Muscle of leg (tissue), 11 donors: ENCODE measurements around the gene SPATA13. TPM values are rescaled to one million over a fixed set of nuclear protein-coding genes. Genes with fewer than 3 reads are reported as not detected.

Experiments
- DNase-seq: peaks from one replicate; pipeline ENCODE4 v3.0.0; 2013
- H3K27ac ChIP-seq: one replicate; pipeline ENCODE4 v1.5.1; 2013; ENCODE audit warnings: mild to moderate bottlenecking, low read length, control low read depth
- H3K27me3 ChIP-seq: one replicate; pipeline ENCODE4 v1.6.1; 2013; ENCODE audit warnings: low read length; ENCODE audit not compliant: control insufficient read depth, insufficient read depth
- H3K36me3 ChIP-seq: one replicate; pipeline ENCODE4 v1.6.1; 2013; ENCODE audit warnings: low read length; ENCODE audit not compliant: control insufficient read depth, insufficient read depth
- H3K4me1 ChIP-seq: one replicate; pipeline ENCODE4 v1.6.1; 2013; ENCODE audit warnings: low read length; ENCODE audit not compliant: control insufficient read depth, insufficient read depth
- H3K4me3 ChIP-seq: one replicate; pipeline ENCODE4 v1.5.1; 2013; ENCODE audit warnings: low read length, control low read depth
- H3K9me3 ChIP-seq: replicated peaks from 2 replicates; pipeline ENCODE4 v1.6.1; 2013; ENCODE audit warnings: low read depth, low read length; ENCODE audit not compliant: control insufficient read depth
- WGBS: methylation state at CpG from one replicate; pipeline ENCODE4 v1.1.5; 2013; ENCODE audit warnings: missing lambda C conversion rate; ENCODE audit not compliant: insufficient coverage; 5-methylcytosine and 5-hydroxymethylcytosine counted together
- polyA plus RNA-seq, 8 donors: library from polyadenylated mRNA; unstranded; fragments of 120-200 nt; gene quantifications; one replicate each; pipeline versions ENCODE4 v1.2.1 to v1.2.3, GENCODE V29; 2013; ENCODE audit warnings: inconsistent platforms in 1 of 8, low replicate concordance in 1 of 8; ENCODE audit not compliant: insufficient read length in 8 of 8, insufficient read depth in 1 of 8
- total RNA-seq: library from RNA; stranded (reverse); fragments of 120-200 nt; gene quantifications from one replicate; pipeline ENCODE4 v1.2.4, GENCODE V29; 2013

Gene SPATA13
- total and polyA plus RNA-seq, 9 donors: 2.7 to 4.5 (median 3.3) TPM

DNA sequence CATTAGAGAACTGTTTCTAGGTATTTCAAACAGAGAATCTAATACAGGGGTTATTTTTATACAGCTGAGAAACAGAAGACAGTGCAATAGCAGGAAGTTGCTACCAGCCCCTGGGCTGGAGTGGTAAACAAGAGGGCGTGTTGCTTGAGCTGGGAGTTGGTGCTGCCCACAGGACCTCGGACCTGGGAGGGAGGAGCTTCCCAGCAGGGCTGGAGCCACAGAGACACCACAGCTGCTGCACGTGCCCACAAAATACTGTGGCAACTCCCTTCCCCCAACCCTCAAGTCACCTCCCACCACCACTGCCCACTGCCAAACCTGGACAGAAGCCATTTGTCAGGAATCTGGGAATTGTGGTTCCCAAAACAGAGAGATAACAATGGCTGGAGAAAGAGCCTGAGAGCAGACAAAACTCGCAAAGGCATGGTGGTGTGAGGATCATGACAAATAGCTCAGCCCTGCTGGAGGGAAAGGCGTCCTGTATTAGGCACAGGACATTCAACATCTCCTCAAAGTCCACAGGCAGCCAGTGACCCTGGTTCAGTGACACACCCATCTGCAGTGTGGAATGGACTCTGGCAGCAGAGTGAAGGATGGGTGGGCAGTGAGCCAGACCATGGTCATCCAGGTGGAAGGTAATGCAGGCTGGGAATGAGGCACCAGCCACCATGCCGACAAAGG, 57.2 kb downstream of the SPATA13 start:
- no peaks in the 10 kb centered on the region for H3K36me3 ChIP-seq
- H3K4me1 ChIP-seq: peaks cover 21% of the 10 kb centered on the region
- DNase-seq: no peak
- H3K27ac ChIP-seq: no peak overlapping the region
- H3K4me3 ChIP-seq: no peak overlapping the region
- H3K9me3 ChIP-seq: no peaks in the 10 kb centered on the region
- 93% methylated on average over 3 of the region's 6 CpGs for WGBS
- no peaks in the 10 kb centered on the region for H3K27me3 ChIP-seq

DNA sequence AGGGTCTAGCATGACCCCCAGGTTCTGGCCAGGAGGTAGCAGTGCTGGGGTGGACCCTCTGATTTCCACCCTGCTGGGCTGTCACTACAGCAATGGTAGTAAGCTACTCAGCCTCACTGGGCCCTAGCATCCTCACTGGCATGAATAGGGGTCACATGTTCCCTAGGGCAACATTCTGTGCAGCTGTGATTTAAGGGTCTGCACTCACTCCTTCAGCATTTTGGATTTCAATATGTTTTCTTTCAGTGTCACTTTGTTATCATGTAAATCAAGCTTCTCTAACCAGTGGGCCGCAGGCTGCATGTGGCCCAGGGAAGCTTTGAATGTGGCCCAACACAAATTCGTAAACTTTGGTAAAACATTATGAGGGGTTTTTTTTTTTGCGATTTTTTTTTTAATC, 57.8 kb downstream of the SPATA13 start:
- no peak overlapping the region for H3K27ac ChIP-seq
- H3K27me3 ChIP-seq: no peaks in the 10 kb centered on the region
- peaks cover 21% of the 10 kb centered on the region for H3K4me1 ChIP-seq
- no peak overlapping the region for H3K4me3 ChIP-seq
- DNase-seq: no peak
- no peaks in the 10 kb centered on the region for H3K9me3 ChIP-seq
- no peaks in the 10 kb centered on the region for H3K36me3 ChIP-seq
- WGBS: no CpG with 5 or more reads among the region's 3 CpGs

DNA sequence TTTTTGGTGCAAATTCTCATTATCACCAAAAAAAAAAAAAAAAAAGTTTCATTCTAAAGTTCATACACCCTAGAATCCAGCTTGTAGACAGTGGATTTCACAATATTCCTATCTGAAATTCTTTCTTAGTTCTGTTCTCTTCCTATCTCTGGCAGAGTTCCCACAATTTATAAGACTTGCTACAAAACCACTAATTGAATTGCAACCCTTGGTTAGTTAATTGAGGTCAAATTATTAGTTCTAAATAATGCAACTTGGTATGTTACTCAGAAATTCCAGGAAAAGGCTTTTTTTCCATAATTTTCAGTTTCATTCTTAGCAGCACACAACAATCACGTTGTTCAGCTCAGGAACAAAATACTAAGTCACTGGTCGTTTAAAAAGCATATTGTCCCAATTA, 58.5 kb downstream of the SPATA13 start:
- H3K27ac ChIP-seq: no peak overlapping the region
- no peak for DNase-seq
- WGBS: no CpG with 5 or more reads among the region's 2 CpGs
- peaks cover 23% of the 10 kb centered on the region for H3K4me1 ChIP-seq
- no peaks in the 10 kb centered on the region for H3K9me3 ChIP-seq
- no peak overlapping the region for H3K4me3 ChIP-seq
- no peaks in the 10 kb centered on the region for H3K27me3 ChIP-seq
- H3K36me3 ChIP-seq: no peaks in the 10 kb centered on the region

DNA sequence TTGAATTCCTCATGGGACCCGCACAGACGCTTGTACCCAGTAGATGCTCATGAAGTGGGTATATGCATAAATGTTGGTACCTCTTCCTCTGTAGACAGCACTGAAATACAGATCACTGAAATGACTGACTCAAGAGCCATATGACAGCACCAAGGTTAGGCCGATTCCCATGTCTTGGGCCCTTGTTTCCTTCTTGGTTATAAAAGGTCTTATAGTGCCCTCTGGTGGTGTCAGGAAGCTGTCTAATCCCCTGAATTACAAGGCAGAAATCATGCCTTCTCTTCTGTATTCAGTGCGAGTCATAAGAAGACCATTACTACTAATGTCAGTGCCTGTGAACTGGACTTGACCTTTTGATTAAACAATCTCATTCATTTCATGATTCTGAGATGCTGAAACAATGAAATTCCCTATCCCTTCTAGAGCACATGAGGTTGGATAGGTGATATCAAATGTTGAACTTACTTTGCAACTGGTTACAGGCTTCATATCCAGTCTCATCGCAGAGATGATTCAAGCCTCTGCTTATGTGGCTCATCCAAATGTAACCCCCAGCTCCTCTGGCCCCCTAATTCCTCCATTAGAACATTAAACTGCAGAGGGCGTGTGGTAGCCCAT, 59.7 kb downstream of the SPATA13 start:
- Histone ChIP-seq H3K4me1 (peaks cover 25% of the 10 kb centered on the region), H3K9me3 (no peaks in the 10 kb centered on the region), H3K4me3 (no peak overlapping the region), H3K36me3 (no peaks in the 10 kb centered on the region), H3K27ac (no peak overlapping the region), H3K27me3 (no peaks in the 10 kb centered on the region)
- WGBS: no CpG with 5 or more reads among the region's 6 CpGs
- peak; percentile 83 for DNase-seq

DNA sequence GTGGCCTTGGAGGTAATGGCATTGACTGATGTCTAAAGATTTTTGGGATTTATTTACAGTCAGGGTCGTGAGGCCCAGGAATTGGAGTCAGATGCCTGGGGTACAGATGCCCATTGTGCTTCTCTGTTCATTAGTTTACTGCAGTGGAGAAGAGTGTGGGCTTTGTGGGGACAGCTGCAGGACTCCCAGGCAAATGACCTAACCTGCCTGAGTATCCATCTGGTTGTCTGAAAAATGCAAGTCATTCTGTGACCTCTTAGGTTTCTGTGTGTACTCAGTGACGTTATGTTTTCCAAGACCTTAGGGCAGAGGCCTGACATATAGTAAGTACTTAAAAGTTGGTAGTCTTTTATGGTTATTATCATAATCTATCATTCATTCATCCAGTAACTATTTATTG, 60.5 kb downstream of the SPATA13 start:
- H3K4me3 ChIP-seq: no peak overlapping the region
- no peak for DNase-seq
- no peaks in the 10 kb centered on the region for H3K9me3 ChIP-seq
- 70% methylated on average over 1 of the region's 2 CpGs for WGBS
- peaks cover 18% of the 10 kb centered on the region for H3K4me1 ChIP-seq
- H3K36me3 ChIP-seq: no peaks in the 10 kb centered on the region
- H3K27ac ChIP-seq: no peak overlapping the region
- H3K27me3 ChIP-seq: no peaks in the 10 kb centered on the region

DNA sequence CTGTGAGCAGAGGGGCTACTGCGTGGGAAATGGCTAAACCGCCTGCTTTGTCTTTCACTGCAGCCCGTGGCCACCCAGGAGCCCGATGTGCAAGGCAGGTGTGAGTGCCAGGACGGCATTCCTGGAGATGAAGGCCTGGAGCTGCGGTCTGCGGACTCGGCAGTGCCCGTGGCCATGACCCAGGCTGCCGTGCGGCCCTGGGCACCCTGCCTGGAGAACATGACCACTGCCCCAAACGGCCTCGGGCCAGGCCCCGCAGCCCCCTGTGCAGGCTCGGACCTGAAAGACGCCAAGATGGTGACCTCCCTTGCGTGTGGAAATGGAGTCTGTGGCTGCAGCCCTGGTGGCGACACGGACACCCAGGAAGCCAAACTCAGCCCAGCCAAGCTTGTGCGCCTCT, 62.2 kb downstream of the SPATA13 start:
- whole genome bisulfite sequencing: 92% methylated on average over 20 of the region's 20 CpGs
- no peaks in the 10 kb centered on the region for H3K9me3 ChIP-seq
- H3K27ac ChIP-seq: no peak overlapping the region
- DNase-seq: no peak
- H3K4me1 ChIP-seq: peaks cover 11% of the 10 kb centered on the region
- no peak overlapping the region for H3K4me3 ChIP-seq
- H3K27me3 ChIP-seq: no peaks in the 10 kb centered on the region
- H3K36me3 ChIP-seq: no peaks in the 10 kb centered on the region

DNA sequence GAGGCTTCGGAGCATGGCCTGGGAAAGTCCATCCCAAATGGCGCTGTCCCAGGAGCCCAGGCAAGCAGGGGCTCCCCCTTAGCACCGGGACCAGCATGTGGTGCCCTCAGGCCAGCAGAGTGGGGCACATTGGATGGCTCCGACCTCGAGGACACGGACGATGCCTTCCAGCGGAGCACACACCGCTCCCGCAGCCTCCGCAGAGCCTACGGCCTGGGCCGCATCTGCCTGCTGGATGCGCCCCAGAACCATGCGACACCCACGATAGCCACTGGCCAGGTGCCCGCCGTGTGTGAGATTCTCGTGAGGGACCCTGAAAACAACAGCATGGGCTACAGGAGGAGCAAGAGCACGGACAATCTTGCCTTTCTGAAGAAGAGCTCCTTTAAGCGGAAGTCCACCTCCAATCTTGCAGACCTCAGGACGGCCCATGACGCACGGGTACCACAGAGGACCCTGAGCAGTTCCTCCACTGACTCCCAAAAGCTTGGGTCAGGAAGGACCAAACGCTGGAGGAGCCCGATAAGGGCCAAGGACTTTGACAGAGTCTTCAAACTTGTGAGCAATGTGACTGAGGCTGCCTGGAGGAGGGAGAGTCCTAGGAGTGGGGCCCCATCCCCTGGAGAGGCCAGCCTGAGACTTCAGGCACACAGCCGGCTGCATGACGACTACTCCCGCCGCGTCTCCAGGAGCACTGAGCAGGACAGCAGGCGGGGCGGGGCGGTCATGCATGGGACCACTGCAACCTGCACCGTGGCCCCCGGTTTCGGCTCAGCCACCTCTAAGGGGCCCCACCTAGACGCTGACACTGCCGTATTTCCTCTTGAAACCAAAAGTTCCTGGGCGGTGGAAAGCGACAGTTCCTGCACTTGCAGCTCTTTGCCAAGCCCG, 63.1 kb downstream of the SPATA13 start:
- Histone ChIP-seq H3K36me3 (no peaks in the 10 kb centered on the region), H3K4me1 (peaks cover 7% of the 10 kb centered on the region), H3K4me3 (no peak overlapping the region), H3K27me3 (no peaks in the 10 kb centered on the region), H3K9me3 (no peaks in the 10 kb centered on the region), H3K27ac (no peak overlapping the region)
- 87% methylated on average over 42 of the region's 42 CpGs for WGBS
- DNase-seq: no peak

DNA sequence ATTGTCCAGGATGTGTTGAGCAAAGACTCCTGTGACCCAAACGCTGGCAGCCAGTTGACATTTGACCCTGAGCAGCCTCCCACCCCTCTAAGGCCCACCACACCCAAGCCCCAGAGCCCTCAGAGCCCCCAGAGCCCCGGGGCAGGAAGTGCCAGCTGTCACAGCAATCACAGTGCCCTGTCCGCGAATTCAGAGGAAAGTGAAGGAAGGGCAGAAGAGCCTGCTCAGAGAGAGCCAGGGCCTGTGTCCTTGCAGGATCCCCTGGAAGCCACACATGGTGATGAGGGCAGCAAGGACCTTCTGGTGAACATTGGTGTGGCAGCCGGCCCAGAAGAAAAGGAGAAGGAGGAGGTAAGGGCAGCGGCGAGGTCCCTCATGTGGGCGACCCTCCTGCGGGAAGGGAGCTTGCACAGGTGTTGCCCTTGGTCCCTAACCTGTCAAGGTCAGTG, 63.7 kb downstream of the SPATA13 start:
- H3K4me3 ChIP-seq: no peak overlapping the region
- no peak overlapping the region for H3K27ac ChIP-seq
- no peaks in the 10 kb centered on the region for H3K36me3 ChIP-seq
- DNase-seq: no peak
- 93% methylated on average over 7 of the region's 9 CpGs for WGBS
- no peaks in the 10 kb centered on the region for H3K27me3 ChIP-seq
- peaks cover 7% of the 10 kb centered on the region for H3K4me1 ChIP-seq
- no peaks in the 10 kb centered on the region for H3K9me3 ChIP-seq

DNA sequence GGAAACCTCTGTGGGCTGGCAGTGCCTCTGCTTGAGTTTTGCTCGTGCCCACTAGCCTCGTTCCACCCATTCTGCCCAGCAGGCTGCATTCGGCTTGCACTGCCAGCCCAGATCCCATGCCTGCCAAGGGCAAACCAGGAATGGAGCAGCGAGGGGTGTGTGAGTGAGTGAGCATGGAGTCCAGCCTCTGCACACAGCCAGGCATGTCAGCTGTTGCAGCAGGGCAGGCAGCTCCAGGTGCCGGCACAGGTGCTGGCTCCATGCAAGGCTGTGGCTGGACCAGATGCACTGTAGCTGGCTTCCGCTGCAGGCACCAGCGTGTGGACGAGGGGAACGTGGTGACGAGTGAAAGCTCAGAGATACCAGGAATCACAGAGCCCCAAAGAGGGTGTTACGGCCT, 64.5 kb downstream of the SPATA13 start:
- H3K4me3 ChIP-seq: no peak overlapping the region
- H3K36me3 ChIP-seq: no peaks in the 10 kb centered on the region
- no peaks in the 10 kb centered on the region for H3K27me3 ChIP-seq
- WGBS: 72% methylated on average over 7 of the region's 11 CpGs
- H3K4me1 ChIP-seq: peaks cover 7% of the 10 kb centered on the region
- DNase-seq: peak; percentile 32
- no peak overlapping the region for H3K27ac ChIP-seq
- no peaks in the 10 kb centered on the region for H3K9me3 ChIP-seq

DNA sequence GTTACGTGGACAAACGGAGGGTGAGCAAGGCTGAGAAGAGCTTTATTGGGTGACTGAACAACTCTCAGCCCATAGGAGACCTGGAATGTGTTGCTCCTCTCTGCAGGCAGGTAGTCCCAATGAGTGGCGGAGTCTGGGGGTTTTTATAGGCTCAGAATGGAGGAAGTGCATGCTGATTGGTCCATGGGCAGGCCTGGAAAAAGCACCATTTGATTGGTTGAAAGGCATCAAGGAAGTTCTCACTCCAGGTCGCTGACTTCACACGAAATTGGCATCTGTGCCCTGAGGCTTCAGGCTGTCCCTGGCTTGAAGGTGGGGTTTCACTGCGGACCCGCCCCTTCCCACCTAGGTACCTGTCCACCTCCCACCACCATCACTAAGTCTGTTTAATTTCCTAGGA, 65.4 kb downstream of the SPATA13 start:
- no peaks in the 10 kb centered on the region for H3K9me3 ChIP-seq
- no peak overlapping the region for H3K27ac ChIP-seq
- no peaks in the 10 kb centered on the region for H3K36me3 ChIP-seq
- peaks cover 7% of the 10 kb centered on the region for H3K4me1 ChIP-seq
- 81% methylated on average over 5 of the region's 7 CpGs for WGBS
- H3K27me3 ChIP-seq: no peaks in the 10 kb centered on the region
- H3K4me3 ChIP-seq: no peak overlapping the region
- DNase-seq: no peak
